ENCODE measurements around the gene IMPG2.

The IMPG2 gene

GRCh38 chr3:101240719-101241399 is 79.5 kb downstream of the IMPG2 start:
- no peak for DNase-seq (ENCODE audit: low read depth in 3 of 3)

- DNase-seq (ENCODE audit: low read depth in 3 of 3), result no peak
Observed at GRCh38 chr3:101235048-101235447, 85.3 kb downstream of the IMPG2 start.

GRCh38 chr3:101230618-101231017 is 89.8 kb downstream of the IMPG2 start:
- DNase-seq (ENCODE audit: low read depth in 3 of 3), result no peak

GRCh38 chr3:101229681-101230080 is 90.7 kb downstream of the IMPG2 start:
- no peak for DNase-seq (ENCODE audit: low read depth in 3 of 3)

- no peak for DNase-seq (ENCODE audit: low read depth in 3 of 3)
Observed at GRCh38 chr3:101228441-101228840, 91.9 kb downstream of the IMPG2 start.

GRCh38 chr3:101224739-101225138 is 95.6 kb downstream of the IMPG2 start:
- DNase-seq (ENCODE audit: low read depth in 3 of 3), result no peak

GRCh38 chr3:101223016-101223415 is 97.4 kb downstream of the IMPG2 start:
- no peak for DNase-seq (ENCODE audit: low read depth in 3 of 3)

GRCh38 chr3:101219842-101220560 is 100.4 kb downstream of the IMPG2 start:
- no peak for DNase-seq (ENCODE audit: low read depth in 3 of 3)

GRCh38 chr3:101217472-101218245 is 102.7 kb downstream of the IMPG2 start:
- no peak for DNase-seq (ENCODE audit: low read depth in 3 of 3)

- no peak for DNase-seq (ENCODE audit: low read depth in 3 of 3)
Observed at GRCh38 chr3:101216710-101217465, 103.5 kb downstream of the IMPG2 start.

- DNase-seq (ENCODE audit: low read depth in 3 of 3), result no peak
Observed at GRCh38 chr3:101212730-101213129, 107.6 kb downstream of the IMPG2 start.

- no peak for DNase-seq (ENCODE audit: low read depth in 3 of 3)
Observed at GRCh38 chr3:101204246-101204645, 116.1 kb downstream of the IMPG2 start.

- DNase-seq (ENCODE audit: low read depth in 3 of 3), result no peak
Observed at GRCh38 chr3:101203411-101203810, 117.0 kb downstream of the IMPG2 start.

GRCh38 chr3:101202640-101203039 is 117.7 kb downstream of the IMPG2 start:
- no peak for DNase-seq (ENCODE audit: low read depth in 3 of 3)

GRCh38 chr3:101200461-101200860 is 119.9 kb downstream of the IMPG2 start:
- DNase-seq (ENCODE audit: low read depth in 3 of 3), result no peak

GRCh38 chr3:101195951-101196713 is 124.2 kb downstream of the IMPG2 start:
- DNase-seq (ENCODE audit: low read depth in 3 of 3), result no peak

GRCh38 chr3:101194392-101194791 is 126.0 kb downstream of the IMPG2 start:
- no peak for DNase-seq (ENCODE audit: low read depth in 3 of 3)

- no peak for DNase-seq (ENCODE audit: low read depth in 3 of 3)
Observed at GRCh38 chr3:101193957-101194356, 126.4 kb downstream of the IMPG2 start.

- no peak for DNase-seq (ENCODE audit: low read depth in 3 of 3)
Observed at GRCh38 chr3:101189796-101190195, 130.6 kb downstream of the IMPG2 start.

- no peak for DNase-seq (ENCODE audit: low read depth in 3 of 3)
Observed at GRCh38 chr3:101189176-101189575, 131.2 kb downstream of the IMPG2 start.

GRCh38 chr3:101185341-101185740 is 135.0 kb downstream of the IMPG2 start:
- DNase-seq (ENCODE audit: low read depth in 3 of 3), result no peak

All from stimulated activated CD4-positive, alpha-beta T cell treated with anti-CD3 and anti-CD28 coated beads, TNF-alpha, amount 100 ng/mL, for 48 hours (primary cell).